HEK293T (cell line): ENCODE results near the gene XRCC1.

Experiments
- ARNT ChIP-seq: fragments of 450-650 bp; IDR thresholded peaks from 2 replicates; pipeline ENCODE4 v1.6.1; 2017; ENCODE audit warnings: mild to moderate bottlenecking
- BHLHE40 ChIP-seq: fragments of 450-650 bp; IDR thresholded peaks from 2 replicates; pipeline ENCODE4 v1.6.1; 2016; ENCODE audit warnings: mild to moderate bottlenecking, moderate library complexity, borderline replicate concordance
- CTBP1 ChIP-seq: fragments of 450-650 bp; IDR thresholded peaks from 2 replicates; pipeline ENCODE4 v1.6.1; 2016; ENCODE audit warnings: borderline replicate concordance
- ELF4 ChIP-seq: fragments of 450-650 bp; IDR thresholded peaks from 2 replicates; pipeline ENCODE4 v1.6.1; 2017; ENCODE audit warnings: antibody characterized with exemption
- FOXA1 ChIP-seq: fragments of 450-650 bp; IDR thresholded peaks from 2 replicates; pipeline ENCODE4 v1.6.1; 2016; ENCODE audit warnings: mild to moderate bottlenecking
- FOXK2 ChIP-seq: fragments of 450-650 bp; IDR thresholded peaks from 2 replicates; pipeline ENCODE4 v1.6.1; 2016; ENCODE audit warnings: mild to moderate bottlenecking
- FOXM1 ChIP-seq: fragments of 450-650 bp; IDR thresholded peaks from 2 replicates; pipeline ENCODE4 v1.6.1; 2017; ENCODE audit warnings: mild to moderate bottlenecking, borderline replicate concordance
- HDGF ChIP-seq: fragments of 450-650 bp; IDR thresholded peaks from 2 replicates; pipeline ENCODE4 v1.6.1; 2017; ENCODE audit warnings: antibody characterized with exemption, borderline replicate concordance
- L3MBTL2 ChIP-seq: fragments of 450-650 bp; conservative IDR thresholded peaks from 2 replicates; pipeline ENCODE4 v1.6.1; 2016; ENCODE audit warnings: mild to moderate bottlenecking
- NFRKB ChIP-seq: fragments of 450-650 bp; IDR thresholded peaks from 2 replicates; pipeline ENCODE4 v1.6.1; 2016; ENCODE audit warnings: mild to moderate bottlenecking, moderate library complexity
- SP1 ChIP-seq: fragments of 450-650 bp; IDR thresholded peaks from 2 replicates; pipeline ENCODE4 v1.6.1; 2017
- SUZ12 ChIP-seq: fragments of 450-650 bp; IDR thresholded peaks from 2 replicates; pipeline ENCODE4 v1.6.1; 2016; ENCODE audit warnings: mild to moderate bottlenecking
- TARDBP ChIP-seq: fragments of 450-650 bp; IDR thresholded peaks from 2 replicates; pipeline ENCODE4 v1.6.1; 2016
- TF ChIP-seq, protein P1 (sequence below): fragments of 450-650 bp; IDR thresholded peaks from 2 replicates; pipeline ENCODE4 v1.6.1; 2016

DNA sequence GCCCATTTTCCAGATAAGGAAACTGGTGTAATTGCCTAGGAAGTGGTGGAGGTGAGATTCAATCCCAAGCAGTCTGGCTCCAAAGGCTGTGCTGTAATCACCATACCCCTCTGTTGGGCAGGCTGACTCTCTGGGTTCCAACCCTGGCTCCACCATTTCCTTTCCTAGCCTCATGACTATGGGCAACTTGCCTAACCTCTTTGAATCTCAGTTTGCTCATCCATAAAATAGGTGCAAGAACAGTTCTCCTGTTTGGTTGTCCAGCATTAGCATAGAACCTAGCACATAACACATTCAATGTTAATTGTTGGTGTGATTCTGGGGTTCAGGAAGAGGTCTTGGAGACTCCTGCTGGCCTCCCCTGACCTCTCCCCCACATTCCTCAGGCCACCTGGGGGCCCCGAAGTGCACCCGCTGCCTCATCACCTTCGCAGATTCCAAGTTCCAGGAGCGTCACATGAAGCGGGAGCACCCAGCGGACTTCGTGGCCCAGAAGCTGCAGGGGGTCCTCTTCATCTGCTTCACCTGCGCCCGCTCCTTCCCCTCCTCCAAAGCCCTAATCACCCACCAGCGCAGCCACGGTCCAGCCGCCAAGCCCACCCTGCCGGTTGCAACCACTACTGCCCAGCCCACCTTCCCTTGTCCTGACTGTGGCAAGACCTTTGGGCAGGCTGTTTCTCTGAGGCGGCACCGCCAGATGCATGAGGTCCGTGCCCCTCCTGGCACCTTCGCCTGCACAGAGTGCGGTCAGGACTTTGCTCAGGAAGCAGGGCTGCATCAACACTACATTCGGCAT, 23.3 kb upstream of the XRCC1 start:
- TF ChIP-seq SP1 = no peak
- no peak for TF ChIP-seq SUZ12
- no peak for TF ChIP-seq TARDBP
- no peak for TF ChIP-seq NFRKB
- no peak for TF ChIP-seq ELF4
- TF ChIP-seq CTBP1 = no peak
- TF ChIP-seq FOXA1 = no peak
- no peak for TF ChIP-seq FOXK2
- TF ChIP-seq, protein P1, sequence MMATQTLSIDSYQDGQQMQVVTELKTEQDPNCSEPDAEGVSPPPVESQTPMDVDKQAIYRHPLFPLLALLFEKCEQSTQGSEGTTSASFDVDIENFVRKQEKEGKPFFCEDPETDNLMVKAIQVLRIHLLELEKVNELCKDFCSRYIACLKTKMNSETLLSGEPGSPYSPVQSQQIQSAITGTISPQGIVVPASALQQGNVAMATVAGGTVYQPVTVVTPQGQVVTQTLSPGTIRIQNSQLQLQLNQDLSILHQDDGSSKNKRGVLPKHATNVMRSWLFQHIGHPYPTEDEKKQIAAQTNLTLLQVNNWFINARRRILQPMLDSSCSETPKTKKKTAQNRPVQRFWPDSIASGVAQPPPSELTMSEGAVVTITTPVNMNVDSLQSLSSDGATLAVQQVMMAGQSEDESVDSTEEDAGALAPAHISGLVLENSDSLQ = no peak
- no peak for TF ChIP-seq BHLHE40
- TF ChIP-seq ARNT = no peak
- no peak for TF ChIP-seq HDGF
- no peak for TF ChIP-seq L3MBTL2
- TF ChIP-seq FOXM1 = no peak
